RWPE1 (cell line): ENCODE results near the gene SUN5.

ENCODE experiments used
- CTCF ChIA-PET: fragments of 350-600 bp; sonication (Branson Sonifier 250); formaldehyde crosslinking; extraction: SDS; loops from one replicate; lab custom pipeline; 2021; lab: Yijun Ruan, JAX
- POLR2A ChIA-PET: fragments of 400-600 bp; formaldehyde crosslinking; extraction: SDS; loops from one replicate; lab custom pipeline; 2020; ENCODE audit warnings: antibody characterized with exemption; ENCODE audit not compliant: low non-redundant PET; lab: Yijun Ruan, JAX
- DNase-seq: peaks from one replicate; pipeline ENCODE4 v3.0.0; 2012; ENCODE audit warnings: low spot score
- H3K27ac ChIP-seq: fragments of 450-650 bp; 2 replicates; pipeline ENCODE4 v1.5.1; 2017
- TF ChIP-seq, protein P1 (sequence below): fragments of 450-650 bp; conservative IDR thresholded peaks from 2 replicates; pipeline ENCODE4 v1.5.1; 2017; ENCODE audit warnings: low read depth, mild to moderate bottlenecking

Gene SUN5

GRCh38 chr20:33019465-33020277 lies 15.4 kb upstream of the SUN5 start:
- CTCF ChIA-PET, result interaction anchor here (0.6 kb wide), 2 partner anchors 24 to 206 kb away, joined by 3 to 4 read pairs; no protein-coding TSS in a partner anchor

GRCh38 chr20:33018169-33018931 lies 14.1 kb upstream of the SUN5 start:
- DNase-seq, result no peak
- POLR2A ChIA-PET, result interaction anchor here (0.8 kb wide), 1 partner anchor 55 kb away, joined by 3 read pairs; no protein-coding TSS in a partner anchor
- CTCF ChIA-PET, result interaction anchor here (0.6 to 1.1 kb wide), 4 partner anchors 12 to 78 kb away, joined by 3 to 5 read pairs (median 4); partner anchors contain the start of gene SUN5
- no peak overlapping the region for H3K27ac ChIP-seq
- TF ChIP-seq, protein P1, sequence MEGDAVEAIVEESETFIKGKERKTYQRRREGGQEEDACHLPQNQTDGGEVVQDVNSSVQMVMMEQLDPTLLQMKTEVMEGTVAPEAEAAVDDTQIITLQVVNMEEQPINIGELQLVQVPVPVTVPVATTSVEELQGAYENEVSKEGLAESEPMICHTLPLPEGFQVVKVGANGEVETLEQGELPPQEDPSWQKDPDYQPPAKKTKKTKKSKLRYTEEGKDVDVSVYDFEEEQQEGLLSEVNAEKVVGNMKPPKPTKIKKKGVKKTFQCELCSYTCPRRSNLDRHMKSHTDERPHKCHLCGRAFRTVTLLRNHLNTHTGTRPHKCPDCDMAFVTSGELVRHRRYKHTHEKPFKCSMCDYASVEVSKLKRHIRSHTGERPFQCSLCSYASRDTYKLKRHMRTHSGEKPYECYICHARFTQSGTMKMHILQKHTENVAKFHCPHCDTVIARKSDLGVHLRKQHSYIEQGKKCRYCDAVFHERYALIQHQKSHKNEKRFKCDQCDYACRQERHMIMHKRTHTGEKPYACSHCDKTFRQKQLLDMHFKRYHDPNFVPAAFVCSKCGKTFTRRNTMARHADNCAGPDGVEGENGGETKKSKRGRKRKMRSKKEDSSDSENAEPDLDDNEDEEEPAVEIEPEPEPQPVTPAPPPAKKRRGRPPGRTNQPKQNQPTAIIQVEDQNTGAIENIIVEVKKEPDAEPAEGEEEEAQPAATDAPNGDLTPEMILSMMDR, result no peak

More at GRCh38 chr20:33019465-33020277, 15.4 kb upstream of the SUN5 start:
- H3K27ac ChIP-seq, result no peak overlapping the region
- DNase-seq, result no peak
- POLR2A ChIA-PET, result no interaction called here
- TF ChIP-seq, protein P1, result no peak

- ChIA-PET CTCF (interaction anchor here (0.6 to 1.1 kb wide), 4 partner anchors 13 to 1444 kb away, joined by 3 to 5 read pairs (median 3); partner anchors contain the start of gene SUN5), POLR2A (interaction anchor here (0.8 kb wide), 1 partner anchor 56 kb away, joined by 3 read pairs; no protein-coding TSS in a partner anchor)
- no peak for DNase-seq
- no peak overlapping the region for H3K27ac ChIP-seq
- TF ChIP-seq, protein P1, result no peak
These were observed 13.3 kb upstream of the SUN5 start for GRCh38 chr20:33017542-33017941.

- ChIA-PET CTCF (no interaction called here), POLR2A (no interaction called here)
- no peak for DNase-seq
- H3K27ac ChIP-seq, result no peak overlapping the region
- TF ChIP-seq, protein P1, result no peak
These were observed 12.4 kb upstream of the SUN5 start for GRCh38 chr20:33016581-33017109.

DNA sequence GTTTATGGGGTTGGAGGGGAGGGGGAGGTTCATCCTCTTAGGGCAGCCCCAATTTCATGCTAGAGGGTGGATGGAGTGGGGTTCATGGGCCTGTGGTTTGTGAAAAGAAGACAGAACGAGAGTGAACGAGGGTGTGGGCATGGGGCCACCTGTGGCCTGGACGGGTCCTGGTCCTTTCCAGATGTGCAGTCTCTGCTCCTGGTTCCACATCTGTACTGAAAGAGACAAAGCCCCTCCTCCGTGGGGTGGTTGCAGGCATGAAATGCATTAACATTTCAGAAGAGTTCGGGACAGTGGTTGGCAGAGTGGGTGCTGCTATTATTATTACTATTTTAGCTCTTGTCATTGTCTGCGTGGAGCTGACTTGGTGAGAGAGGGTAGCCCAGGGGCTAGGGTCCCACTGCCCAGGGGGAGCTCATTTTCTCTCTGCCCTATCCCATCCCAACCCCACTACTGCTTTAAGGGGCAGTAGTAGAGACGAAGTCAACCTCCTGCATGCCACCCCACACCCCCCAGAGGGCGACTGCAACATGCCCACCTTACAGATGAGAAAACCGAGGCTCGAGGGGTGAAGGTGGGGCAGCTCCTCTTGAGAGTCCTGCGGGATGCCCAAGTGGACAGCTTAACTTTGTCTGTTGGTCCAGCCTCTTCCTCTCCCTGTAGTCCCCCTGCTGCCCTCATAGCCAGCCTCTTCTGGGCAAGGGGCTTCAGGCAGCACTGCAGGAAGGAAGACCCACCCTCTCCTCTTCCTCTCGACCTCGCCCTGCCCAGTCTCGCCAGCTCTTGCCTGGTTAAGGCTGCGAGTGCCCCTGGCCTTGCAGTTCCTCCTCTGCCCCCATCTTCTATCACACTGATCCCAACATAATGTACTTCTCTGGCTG lies 11.7 kb upstream of the SUN5 start:
- ChIA-PET POLR2A (no interaction called here), CTCF (interaction anchor here (0.7 to 1.2 kb wide), 2 partner anchors 11 to 1655 kb away, joined by 4 read pairs; no protein-coding TSS in a partner anchor)
- TF ChIP-seq, protein P1, result no peak
- DNase-seq, result no peak
- H3K27ac ChIP-seq, result no peak overlapping the region
